NCI-H2107 treated with DMSO at 0.1 percent for 48 hours (cell line): Measurements from ENCODE around the gene MMP12.
"Not testable (repeated sequence)": the region's sequence is repeated elsewhere in the genome, so short reads cannot be mapped to it uniquely, and the experiment has no call there.

Experiments used
- DNase-seq: peaks from one replicate; lab custom pipeline; 2025; ENCODE audit not compliant: unreplicated experiment; lab: John Stamatoyannopoulos, UW

Gene MMP12

DNA sequence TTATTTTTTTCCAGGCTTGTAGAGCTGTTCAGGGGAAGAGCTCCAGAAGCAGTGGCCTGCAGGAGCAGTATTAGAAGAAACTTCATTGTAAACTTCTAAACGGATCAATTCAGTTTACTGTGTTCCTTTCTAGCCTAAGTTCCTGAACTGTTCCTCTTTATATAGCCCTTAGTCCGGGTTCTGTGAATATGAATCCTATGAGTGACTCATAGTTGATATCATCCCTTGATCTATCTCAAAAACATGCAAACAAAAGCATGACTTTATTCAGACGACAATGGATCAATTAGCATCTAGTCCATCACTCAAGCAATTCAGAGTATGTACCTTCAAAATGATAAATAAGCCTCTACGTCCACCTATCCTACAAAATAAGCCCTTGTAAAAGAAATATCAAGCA, at the start of gene MMP12:
MMP12 (minus strand) TSS at position 131 of the 400 bp plus-strand sequence; CDS start at position 86, 45 bp downstream.
- no peak for DNase-seq

DNA sequence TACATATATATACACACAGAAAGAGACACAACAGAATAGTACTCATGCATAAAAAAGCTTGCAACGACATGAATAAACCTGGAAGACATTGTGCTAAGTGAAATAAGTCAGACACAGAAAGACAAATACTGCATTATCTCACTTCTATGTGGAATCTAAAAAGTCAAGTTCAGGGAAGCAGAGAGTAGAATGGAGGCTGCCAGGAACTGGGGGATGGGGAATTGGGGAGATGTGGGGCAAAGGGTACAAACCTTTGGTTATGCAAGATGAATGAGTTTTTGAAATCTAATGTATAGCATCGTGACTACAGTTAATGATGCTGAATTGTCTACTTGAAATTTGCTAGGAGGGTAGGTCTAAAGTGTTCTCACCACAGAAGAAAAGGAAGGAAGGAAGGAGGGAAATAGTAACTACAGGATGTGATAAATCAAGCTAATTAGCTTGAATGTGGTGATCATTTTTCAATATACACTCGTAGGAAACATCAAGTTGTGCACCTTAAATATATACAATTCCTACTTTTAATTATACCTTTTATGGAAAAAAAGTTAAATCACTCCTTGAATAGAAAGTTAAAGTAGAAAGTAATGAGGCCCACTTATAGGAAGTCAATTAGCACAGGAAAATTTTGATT, 46.9 kb upstream of the MMP12 start:
- DNase-seq = no peak

DNA sequence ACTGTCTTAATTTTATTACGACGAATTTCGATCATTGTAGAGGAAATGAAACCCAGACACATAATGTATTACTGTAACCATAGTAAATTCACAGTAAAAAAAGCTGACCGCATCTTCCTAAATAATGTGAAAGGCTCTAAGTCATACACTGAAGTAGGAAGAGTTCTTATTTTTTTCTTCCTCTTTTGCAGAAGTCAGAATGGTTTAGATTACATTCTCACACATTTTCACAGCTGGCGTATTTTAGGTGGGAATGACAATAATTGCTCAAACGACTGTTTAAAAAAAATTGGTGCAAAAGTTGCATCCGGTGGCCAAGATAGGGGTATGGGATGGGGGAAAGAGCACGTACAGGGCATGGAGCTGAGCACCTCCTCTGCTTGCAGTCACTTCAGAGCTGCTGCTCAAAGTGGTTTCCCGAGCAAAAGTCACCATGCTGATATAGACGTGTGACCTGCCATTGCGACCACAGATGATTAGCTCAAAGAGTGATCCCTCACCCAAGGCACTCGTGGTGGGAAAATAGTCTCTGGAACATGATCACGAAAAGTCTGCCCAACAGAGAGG, 45.4 kb upstream of the MMP12 start:
- no peak for DNase-seq

DNA sequence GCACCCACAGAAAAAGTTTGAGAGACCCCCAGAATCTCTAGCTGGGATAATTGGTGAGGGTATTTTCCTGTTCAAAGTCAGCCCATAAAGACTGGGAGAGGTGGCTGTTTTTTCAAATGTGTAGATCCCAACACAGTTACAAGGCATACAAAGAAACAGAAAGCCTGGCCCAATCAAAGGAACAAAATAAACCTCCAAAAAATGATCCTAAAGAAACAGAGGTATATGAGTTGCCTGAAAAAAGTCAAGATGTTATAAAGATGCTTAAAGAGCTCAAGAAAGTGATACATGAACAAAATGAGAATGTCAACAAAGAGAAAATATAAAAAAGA, 40.2 kb upstream of the MMP12 start:
- DNase-seq = no peak

DNA sequence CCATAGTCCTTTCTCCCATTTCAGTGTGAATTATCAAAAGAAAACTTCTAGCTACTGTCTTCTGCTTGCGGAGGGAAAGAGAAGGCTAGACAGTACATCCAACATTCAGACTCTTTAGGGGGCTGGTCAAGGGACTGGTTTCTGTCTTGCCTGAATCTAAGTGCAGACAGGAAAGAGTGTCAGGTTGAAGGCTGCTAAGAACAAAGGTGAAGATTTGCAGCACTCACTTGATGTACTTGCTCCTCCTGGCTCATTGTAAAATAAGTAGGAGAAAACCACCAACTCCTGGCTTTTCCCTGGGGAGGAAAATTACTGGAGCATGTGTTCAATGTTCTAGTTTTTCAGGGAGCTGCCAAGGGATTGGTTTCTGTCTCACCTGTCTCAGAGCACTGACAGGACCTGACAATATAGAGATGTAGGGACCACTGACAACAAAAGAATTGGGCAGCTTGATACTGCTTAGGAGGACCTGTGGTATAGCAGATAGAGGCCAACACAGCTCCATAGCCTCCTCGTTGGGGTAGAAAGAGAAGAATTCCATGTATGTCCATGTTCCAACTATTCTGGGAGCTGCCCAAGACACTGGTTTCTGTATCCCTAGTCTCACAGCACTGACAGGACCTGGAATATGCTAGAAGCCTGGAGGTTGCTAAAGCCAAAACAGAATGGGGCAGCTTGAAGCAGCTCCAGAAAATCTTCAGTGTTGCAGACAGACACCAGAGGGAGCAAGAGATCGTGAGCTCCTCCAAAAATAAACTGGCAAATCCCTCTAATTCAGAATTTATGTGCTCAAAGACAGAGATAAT, 39.7 kb upstream of the MMP12 start:
- no peak for DNase-seq

DNA sequence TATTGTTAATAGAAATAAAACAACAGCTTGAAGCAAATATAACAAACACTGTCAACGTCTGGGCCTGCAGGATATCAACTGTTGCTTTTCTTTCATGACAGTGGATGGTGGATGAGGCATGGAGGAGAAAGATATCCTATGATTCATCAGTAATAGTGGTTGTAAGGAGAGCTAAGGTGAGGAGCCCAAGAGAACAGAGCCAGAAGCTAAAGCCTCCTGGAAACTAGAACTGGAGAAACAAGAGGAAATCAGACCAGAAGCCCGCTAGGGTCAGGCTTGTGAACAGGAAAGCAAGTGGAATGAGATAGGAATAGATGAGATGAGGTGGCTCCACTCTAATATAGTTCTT, 37.7 kb upstream of the MMP12 start:
- no peak for DNase-seq

DNA sequence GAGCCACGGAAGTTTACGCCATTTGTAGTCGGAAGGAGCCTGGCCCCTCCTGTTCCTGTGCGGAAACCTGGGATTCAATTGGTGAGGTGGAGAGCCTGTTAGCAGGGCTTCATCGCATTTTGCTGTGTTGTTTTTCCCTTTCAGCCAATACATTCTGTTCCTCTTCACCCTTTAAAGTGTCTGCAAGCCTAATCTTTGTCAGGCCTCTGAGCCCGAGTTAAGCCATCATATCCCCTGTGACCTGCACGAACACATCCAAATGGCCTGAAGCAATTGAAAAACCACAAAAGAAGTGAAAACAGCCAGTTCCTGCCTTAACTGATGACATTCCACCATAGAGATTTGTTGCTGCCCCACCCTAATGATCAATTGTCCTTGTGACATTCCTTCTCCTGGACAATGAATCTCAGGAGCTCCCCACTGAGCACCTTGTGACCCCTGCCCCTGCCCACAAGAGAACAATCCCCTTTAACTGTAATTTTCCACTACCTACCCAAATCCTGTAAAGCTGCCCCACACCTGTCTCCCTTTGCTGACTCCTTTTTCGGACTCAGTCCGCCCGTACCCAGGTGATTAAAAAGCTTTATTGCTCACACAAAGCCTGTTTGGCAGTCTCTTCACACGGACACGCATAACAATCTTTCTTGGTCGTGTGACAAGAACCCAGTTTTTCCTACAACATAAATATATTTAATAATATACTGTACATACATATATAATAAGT, 37.1 kb upstream of the MMP12 start:
- DNase-seq = no peak

DNA sequence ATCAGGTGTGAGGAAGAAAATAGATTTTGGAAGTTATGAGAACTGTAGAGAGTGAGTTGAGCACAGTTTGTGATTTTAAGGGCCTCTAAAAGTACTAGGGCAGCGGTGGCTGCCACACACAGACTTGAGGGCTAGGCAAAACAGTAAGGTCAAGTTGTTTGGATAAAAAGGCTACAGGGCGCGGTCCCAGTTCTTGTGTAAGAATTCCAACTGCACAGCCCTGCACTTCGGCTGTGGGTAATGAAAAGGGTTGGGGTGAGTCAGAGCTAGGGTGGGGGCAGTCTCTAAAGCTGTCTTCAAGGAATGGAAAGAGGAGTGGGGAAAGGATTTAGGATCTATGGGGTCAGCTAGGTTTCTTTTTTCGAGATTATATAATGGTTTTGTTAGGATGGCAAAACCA, 31.1 kb upstream of the MMP12 start:
- not testable (repeated sequence) for DNase-seq

DNA sequence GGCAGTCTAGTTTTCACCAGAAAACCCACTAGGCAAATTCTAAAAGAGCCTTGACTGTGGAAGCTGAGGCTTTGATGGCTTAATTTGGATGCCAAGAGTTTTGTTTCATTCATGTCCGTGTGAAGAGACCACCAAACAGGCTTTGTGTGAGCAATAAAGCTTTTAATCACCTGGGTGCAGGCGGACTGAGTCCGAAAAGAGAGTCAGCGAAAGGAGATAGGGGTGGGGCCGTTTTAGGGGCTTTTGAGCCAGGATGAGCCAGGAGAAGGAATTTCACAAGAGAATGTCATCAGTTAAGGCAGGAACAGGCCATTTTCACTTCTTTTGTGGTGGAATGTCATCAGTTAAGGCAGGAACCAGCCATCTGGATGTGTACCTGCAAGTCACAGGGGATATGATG, 29.1 kb upstream of the MMP12 start:
- DNase-seq = not testable (repeated sequence)

DNA sequence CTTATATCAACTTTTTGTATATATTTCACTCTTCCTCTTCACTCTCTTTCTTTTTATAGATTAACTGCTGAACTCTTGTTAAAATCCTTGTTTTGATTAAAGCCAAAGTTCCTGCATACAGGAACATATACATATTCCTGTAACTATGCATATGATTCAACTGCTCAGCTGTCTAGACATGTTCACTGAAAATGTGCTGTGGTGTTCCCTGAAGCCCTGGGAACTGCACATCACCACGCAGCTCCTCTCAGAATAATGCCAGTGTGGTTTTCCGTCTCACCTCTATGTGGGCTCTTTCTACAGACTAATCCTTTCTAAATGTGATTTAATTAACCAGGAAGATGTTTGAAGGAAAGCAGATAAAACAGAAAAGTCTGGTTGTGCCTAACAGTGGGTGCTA, 25.6 kb upstream of the MMP12 start:
- no peak for DNase-seq

DNA sequence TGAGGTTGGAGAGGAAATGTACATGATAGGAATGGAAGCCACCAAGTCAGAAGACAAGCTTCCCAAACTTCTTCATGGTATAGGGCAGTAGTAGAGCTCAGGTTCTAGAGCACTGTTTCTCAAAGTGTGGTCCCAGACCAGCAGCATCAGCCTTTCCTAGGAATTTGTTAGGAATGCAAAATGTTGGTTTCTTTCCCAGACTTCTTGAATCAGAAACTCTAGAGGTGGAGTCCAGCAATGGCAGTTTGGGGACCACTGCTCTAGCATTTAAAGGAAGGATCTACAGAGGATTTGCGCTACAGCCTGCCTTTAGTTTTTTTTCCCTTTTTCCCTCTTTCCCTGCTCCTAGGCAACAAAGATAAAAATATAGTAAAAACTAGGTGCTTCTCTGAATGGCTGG, 17.0 kb upstream of the MMP12 start:
- DNase-seq = no peak

DNA sequence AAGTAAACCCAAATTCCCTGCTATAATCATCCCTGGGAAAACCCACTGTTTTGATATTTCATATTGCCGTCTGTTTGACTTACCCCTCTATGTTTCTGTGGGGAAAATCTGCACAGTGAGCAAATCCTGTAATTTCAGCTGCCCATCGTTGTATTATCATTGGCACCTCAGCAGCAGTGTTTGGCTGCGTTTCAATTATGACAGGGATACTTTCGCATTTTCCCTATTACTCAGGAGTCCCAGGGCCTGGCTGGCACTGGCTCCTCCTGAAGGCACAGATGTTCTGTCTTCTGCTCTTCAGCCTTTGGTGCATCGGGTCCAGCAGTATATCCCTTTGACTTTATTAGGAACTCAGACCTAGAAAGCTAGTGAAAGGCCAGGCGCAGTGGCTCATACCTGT, 12.2 kb upstream of the MMP12 start:
- no peak for DNase-seq

DNA sequence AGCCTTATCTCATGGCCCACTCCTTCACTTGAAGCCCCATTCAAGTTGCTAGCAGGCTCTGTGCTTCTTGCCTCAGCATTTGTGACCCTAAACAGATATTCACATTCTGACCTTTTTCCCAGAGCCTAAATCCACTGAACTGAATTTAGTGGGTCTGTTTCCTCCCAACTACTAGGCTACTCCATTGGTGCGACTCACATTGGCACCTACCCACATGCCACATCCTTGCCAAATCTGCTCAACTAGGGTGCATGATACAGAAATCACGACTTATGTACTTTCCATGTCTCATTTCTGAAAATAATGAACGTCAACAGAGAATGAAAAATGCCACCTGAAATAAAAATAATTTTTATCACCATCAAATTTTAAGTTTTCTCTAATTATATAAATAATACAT, 8.4 kb upstream of the MMP12 start:
- no peak for DNase-seq

DNA sequence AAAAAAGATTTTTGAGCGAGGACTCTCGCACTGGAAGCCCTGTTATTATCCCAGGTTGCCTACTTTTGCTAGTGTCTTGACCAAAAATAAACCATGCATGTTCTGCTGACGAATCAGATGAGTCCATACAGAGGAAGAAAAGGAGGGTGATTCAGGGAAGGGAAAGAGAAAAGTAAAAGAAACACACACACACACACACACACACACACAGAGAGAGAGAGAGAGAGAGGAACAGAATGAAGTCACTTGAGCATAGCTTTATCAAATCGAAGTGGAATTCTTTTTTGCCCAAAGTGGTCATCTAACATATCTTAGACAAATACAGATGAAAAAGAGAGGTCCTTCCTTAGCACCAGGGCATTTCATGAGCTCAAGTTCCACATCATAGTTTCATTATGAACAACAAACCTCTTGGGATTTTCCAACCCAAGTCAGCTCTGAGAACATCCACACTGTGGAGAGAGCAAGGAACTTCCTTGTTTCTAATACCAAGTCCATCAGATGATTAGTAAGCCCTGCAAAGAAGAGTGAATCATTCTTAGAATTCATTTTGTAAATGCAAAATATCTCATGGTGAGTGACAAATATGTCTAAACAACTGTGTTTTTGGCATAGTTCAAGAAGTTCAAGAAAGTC, 7.7 kb upstream of the MMP12 start:
- DNase-seq = no peak

DNA sequence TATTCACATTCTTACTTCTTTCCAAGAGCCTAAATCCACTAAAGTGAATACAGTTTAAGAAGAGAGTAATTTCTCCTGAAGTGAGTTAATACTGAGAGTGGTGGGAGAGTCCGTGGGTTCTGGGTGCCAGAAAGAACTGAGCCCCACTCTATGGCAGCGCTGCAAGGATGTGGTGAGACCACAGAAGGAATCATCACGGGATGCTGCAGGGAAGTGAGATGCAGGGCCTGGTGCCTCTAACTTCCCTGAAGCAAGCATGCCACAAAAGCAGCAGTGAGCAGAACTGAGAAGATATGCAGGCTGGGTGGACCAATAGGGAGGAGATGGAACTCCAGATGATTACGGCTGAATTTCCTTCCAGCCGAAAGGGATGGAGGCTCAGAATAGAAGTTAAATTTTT, 5.0 kb upstream of the MMP12 start:
- no peak for DNase-seq

DNA sequence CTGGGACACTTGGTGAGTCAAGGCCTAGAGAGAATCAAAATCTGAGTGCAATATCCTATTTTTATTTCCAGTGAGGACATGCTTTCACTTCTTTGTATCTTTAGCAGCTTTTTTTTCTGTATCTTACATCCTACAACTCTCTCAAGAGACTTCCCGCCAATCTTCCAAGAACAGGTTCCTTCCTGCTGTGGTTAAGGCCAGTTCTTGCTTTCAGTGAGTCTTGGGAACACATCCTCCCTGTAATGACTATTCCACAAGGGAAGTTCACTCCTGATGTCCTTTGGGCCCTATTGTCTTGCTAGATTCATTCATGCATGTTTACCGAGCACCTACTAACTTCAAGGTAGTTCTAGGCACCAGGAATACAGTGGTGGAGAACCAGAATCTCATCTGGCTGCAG, 3.8 kb upstream of the MMP12 start:
- DNase-seq = no peak

DNA sequence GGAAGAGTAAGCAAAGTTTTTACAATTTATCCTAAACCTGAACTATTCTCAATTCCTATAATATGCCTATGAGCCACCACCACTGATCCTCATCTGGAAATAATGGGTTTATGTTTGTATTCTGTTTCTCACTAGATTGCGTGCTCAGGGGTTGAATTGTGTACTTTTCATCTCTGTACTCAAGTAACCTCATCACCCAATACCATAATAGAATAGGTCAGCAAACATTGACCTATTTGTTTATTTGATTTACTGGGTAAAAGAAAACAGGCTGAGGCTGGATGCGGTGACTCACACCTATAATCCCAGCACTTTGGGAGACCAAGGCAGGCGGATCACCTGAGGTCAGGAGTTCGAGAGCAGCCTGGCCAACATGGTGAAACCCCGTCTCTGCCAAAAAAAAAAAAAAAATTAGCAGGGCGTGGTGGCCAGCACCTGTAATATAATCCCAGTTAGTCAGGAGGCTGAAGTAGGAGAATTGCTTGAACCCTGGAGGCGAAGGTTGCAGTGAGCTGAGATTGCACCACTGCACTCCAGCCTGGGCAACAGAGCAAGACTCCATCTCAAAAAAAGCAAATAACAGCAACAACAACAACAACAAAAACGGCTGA, 5.3 kb downstream of the MMP12 start:
- not testable (repeated sequence) for DNase-seq

DNA sequence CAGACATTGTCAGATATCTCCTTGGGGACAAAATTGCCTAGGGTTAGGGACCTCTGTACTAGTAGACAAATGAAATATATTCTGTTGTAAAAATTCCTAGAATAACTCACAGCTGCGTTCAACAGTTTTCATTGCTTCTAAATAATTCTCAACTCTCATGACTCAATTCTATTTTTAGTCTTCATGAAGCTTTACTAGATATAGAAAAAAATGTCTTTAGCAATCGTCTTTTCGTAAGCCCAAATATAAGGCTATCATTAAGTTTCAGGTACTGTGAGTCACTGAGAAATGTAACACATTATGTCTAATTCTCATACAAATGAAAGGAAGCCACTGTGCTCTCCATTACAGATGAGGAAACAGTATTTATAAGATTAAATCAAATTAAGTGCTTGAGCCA, 6.4 kb downstream of the MMP12 start:
- DNase-seq = no peak

DNA sequence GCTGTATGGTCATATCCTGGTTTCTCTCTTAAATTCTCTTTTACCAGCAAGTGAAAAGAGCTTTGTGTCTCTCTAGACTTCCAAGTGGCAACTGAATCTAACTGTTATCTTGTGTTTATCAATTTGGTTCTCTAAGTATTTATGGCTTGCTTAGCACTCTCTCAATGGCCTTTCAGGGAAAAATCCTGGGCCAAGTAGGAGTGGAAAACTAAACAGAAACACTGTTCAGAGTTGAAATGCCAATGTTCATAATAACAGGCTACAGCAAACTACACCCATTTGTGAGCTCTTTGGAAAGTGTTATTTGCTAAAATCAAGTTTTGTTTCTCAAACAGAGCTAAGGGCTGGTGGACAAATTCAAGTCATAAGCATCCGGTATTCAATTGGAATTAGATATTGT, 10.1 kb downstream of the MMP12 start:
- DNase-seq = no peak

DNA sequence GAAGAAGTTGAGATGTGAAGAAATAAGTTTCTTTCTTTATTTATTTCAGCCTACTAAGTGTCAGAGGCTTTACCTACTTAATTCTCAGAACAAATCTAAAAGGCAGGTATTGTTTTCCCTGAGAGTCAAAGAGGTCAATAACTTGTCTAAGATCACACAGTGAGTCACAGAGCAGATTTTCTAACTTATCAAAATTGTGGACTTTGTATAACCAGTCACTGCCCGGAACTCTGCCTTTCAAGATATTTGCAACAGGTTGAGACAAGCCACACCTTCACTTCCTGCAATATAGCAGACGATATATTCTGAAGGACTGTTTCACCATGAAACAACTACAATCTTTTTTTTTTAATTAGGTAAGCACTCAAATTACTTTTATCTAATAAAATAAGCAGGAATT, 20.8 kb downstream of the MMP12 start:
- no peak for DNase-seq

DNA sequence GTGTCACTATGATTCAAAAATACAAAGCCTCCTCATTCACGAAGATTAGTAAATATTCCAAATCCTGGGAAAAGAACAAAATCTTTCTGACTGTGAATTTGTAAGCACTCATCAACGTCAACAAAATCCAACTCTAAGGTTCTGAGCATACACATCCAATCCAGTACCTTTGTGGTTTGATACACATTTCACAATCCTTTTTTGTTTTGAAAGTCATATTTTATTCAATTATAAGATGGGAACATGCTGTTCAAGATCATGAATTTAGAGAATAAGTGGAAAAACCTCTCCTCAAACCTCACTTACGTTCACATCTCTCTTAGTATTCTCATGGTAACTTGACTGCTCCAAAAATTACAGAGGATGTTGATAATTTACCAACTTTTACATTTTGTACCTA, 21.7 kb downstream of the MMP12 start:
- no peak for DNase-seq
